GM10266 (cell line): ENCODE results near the gene NTSR2.

ENCODE experiments used
- DNase-seq: peaks from one replicate; pipeline ENCODE4 v3.0.0; 2012; ENCODE audit errors: extremely low spot score
- TF ChIP-seq, protein P1 (sequence below): IDR thresholded peaks from 2 replicates; pipeline ENCODE4 v1.5.1; 2012; ENCODE audit warnings: mild to moderate bottlenecking, low read depth; ENCODE audit not compliant: control insufficient read depth, insufficient read depth; ENCODE audit errors: missing control alignments

The NTSR2 gene

DNA sequence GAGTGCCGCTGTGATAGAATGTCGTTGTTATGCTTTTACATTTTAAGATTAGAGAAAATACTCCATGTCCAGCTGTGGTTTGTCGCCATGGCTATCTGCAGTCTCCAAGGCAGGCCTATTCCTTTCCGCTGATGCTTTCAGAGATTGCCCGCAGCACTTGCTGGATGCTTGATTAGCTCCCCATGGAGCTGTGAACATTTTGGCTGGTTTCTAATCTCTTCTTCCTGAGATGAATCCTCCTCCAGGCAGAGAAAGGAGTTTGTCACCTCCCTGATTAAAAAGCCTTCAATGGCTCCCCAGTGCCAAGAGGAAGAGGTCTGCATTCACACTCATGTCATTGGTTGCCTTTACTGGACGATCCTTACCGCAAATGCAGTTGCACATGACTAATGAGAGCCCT is 43.8 kb upstream of the NTSR2 start:
- TF ChIP-seq, protein P1, sequence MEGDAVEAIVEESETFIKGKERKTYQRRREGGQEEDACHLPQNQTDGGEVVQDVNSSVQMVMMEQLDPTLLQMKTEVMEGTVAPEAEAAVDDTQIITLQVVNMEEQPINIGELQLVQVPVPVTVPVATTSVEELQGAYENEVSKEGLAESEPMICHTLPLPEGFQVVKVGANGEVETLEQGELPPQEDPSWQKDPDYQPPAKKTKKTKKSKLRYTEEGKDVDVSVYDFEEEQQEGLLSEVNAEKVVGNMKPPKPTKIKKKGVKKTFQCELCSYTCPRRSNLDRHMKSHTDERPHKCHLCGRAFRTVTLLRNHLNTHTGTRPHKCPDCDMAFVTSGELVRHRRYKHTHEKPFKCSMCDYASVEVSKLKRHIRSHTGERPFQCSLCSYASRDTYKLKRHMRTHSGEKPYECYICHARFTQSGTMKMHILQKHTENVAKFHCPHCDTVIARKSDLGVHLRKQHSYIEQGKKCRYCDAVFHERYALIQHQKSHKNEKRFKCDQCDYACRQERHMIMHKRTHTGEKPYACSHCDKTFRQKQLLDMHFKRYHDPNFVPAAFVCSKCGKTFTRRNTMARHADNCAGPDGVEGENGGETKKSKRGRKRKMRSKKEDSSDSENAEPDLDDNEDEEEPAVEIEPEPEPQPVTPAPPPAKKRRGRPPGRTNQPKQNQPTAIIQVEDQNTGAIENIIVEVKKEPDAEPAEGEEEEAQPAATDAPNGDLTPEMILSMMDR, result no peak
- DNase-seq, result no peak

DNA sequence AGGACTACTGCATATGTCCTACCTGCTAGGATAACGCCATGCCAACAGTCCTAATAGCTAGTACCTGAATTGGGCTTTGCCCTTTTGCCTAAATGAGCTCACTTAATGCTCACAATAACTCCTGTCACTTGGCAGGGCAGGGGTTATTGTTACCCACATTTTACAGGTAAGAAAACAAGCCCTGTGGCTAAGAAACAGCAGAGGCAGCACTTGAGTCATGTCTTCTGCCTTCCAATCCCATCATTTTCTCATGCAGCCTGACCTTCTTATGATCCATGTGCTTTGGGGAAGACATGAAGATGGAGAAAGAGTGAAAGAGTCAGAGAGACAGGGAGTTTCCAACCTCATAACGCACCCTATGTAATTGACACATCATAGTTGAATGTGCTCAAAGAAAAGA is 42.9 kb upstream of the NTSR2 start:
- TF ChIP-seq, protein P1, result no peak
- DNase-seq, result no peak

DNA sequence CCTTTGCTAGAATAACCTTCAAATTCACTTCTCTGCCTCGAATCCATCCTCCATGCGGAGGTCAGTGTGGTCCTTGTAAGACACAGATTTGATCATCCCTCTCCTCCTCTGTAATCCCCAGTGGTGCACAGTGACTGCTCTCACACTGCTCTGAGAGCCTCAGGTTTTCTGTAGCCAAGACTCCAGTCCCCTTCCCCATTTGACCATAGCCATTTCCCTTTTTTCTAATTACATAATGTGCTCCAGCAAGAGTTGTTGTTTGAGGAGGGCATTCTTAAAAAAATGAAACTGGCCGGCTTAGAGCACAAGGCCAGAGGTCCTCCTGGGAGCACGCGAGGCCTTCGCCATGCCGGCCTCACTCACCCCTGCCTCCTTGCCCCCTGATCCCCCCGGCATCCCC is 41.8 kb upstream of the NTSR2 start:
- DNase-seq, result no peak

DNA sequence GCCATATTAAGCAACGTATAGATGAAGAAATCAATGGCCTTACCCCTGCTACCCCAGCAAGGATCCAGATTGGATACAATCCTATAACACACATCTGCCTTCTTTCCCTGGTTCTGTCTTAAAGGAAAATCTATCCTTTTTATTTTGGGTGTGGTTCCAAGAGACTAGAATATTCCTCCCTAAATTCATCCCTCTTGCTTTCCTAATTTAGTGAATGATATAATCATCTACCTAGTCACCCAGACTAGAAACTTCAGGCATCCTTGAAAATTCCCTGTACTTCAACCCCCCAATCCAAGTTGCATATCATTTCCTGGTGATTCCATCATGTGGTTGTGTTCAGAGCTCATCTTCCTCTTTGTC is 41.3 kb upstream of the NTSR2 start:
- DNase-seq, result no peak
- TF ChIP-seq, protein P1, result no peak

More for the DNA sequence above, 41.8 kb upstream of the NTSR2 start:
- TF ChIP-seq, protein P1, result no peak

DNA sequence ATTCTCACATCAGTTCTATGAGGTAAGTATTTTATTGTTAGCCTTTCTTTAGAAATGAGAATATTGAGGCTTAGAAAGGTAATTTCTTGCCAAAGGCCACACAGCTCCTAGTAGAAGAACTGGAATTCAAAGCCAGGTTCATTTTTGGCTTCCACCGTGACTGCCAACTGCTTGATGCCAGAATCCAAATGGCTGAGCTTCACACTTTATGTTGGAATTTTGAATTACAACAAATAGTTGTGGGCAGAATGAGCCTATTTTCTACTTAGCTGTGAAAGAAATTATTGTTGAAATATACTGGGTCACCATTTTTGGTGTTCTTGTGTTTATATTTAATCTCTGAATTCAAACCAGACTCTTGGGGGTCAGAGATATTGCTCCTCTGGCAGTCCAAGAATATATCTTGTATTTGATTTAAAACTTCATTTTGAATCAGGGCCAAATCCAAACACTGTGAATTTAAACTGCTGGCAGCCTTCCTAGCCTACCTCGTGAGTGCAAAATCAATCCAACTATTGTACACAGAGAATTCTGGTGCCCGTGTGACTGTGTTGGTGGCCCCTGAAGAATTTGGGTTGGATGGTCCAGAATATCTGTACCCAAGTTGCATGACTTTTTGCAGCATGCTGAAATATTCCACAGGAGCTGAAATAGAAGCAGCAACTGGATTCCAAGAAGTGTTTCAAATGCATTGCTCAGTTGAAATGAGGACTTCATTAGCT is 40.8 kb upstream of the NTSR2 start:
- DNase-seq, result no peak
- TF ChIP-seq, protein P1, result no peak

DNA sequence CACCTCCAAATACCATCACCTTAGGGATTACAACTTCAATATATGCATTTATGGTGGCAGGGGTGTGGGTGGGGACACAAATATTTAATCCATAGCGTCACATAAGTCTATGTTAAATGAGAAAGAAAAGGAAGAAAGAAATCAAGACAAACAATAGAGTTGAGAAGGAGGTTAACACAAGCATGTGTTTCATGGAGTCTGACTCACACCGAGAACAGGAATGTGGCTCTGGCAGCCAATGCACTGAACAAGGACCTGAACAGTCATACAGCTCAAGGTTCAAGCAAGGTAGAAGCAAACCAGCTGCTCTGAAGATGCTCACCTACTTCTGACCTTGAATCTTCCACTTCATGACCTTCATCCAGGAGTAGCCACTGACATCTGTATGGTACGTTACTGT is 40.2 kb upstream of the NTSR2 start:
- DNase-seq, result no peak
- TF ChIP-seq, protein P1, result no peak

DNA sequence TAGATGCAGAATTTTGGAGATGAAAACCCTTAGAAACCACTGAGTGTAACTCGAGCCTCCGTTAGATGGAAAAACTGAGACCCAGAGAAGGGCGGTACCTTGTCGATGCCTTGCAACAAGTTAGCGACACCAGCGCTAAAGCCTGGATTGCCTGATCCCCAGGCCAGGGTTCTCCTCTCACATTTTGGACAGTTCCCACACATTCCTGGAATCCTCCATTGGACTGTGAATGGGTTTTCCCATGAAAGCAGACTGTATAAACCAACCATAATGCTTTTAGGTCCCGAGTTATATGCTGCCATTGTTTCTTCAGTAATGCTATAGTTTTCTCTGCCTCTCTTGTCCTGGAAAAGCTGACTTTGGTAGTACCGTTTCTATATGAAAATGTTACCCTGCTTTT is 39.3 kb upstream of the NTSR2 start:
- TF ChIP-seq, protein P1, result no peak
- DNase-seq, result no peak
